Stimulated activated CD4-positive, alpha-beta T cell treated with anti-CD3 and anti-CD28 coated beads, Interleukin-4, amount 100 ng/mL, for 4 hours (primary cell): ENCODE results near the gene CDCP2.

Source experiments
- DNase-seq, 2 experiments: peaks; one replicate each; pipeline ENCODE4 v3.0.0-alpha.2; 2020

The CDCP2 gene

DNA sequence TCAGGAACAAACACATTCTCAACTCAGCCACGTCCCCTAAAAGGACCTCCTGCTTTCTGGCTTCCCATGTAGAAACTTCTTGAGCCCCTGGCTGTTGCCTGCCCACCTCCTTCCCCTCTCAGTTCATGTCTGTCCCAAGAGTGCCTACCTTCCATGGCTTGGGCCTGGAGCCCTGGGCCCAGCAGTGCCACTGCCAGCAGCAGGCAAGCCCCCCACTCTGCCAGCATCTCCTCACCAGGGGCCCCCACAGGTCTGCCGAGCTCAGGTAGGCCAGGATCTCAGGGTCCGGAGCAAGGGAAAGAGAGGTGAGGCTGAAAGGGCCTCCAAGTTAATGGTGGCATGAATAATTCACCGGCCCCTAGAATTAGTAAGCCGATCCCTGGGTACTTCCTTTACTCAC, at the start of gene CDCP2:
Gene CDCP2 (minus strand): TSS at position 305 of the 400 bp plus-strand sequence. CDS start 78 bp downstream, at position 227.
- no peak for DNase-seq

DNA sequence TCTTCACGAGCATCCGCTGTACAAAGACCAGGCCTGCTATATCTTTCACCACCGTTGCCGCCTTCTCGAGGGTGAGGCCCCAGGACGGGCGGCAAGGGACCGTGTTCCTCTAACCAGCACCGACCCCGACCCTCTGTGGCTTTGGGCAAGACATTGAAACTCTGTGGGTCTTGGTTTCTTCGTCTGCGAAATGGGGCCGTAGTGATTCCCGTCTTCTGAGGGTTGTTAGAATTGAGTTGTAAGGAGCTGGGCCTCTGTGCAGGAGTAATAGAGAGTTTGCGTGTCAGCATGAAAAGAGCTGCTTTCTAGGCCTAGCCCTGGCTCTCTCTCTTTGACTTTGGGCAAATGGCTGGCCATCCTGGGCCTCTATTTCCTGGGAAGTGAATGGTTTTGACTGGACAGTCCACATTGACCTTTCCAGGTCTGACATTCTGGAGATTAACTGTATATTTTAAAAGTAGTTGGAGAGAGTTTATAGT, 47.8 kb upstream of the CDCP2 start:
- peak in 1 of 2 experiments; percentile 8 for DNase-seq

GRCh38 chr1:54199765-54200518, 47.1 kb upstream of the CDCP2 start, which contains the start of the genes CYB5RL and MRPL37:
Gene CYB5RL, minus strand, starts transcription at chr1:54200030. Its CDS starts 4,414 bp downstream, at chr1:54195616.
Gene MRPL37, plus strand, starts transcription at chr1:54200167. Its CDS starts 77 bp downstream, at chr1:54200244.
- DNase-seq: peak; percentile 78 to 90

DNA sequence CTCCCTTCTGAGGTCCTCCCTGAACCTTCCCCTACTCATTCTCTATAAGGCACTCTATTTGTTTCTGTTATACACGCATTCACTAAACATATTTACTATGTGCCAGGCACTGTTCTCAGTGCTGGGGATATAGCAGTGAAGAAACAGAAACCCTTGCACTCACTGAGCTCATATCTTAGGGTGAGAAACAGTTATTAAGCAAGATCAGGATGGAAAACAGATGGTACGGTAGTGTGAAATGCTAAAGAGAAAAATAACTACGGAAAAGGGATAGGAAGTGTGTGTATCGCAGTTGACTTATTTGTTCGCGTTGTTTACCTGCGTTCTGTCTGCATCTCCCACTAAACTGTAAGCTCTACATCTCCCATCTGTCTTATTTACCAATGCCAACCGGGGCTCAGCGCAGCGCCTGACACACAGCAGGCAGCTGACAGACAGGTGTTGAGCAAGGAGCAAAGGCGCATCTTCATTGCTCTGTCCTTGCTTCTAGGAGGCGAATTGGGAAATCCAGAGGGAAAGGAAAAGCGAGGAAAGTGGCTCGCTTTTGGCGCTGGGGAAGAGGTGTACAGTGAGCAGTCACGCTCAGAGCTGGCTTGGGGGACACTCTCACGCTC, 46.5 kb upstream of the CDCP2 start:
- no peak for DNase-seq

- no peak for DNase-seq
These were observed 40.7 kb upstream of the CDCP2 start for GRCh38 chr1:54193453-54193852.

- DNase-seq: no peak
These were observed 38.7 kb upstream of the CDCP2 start for GRCh38 chr1:54191525-54191924.

GRCh38 chr1:54190526-54190925, 37.7 kb upstream of the CDCP2 start:
- DNase-seq: no peak

DNA sequence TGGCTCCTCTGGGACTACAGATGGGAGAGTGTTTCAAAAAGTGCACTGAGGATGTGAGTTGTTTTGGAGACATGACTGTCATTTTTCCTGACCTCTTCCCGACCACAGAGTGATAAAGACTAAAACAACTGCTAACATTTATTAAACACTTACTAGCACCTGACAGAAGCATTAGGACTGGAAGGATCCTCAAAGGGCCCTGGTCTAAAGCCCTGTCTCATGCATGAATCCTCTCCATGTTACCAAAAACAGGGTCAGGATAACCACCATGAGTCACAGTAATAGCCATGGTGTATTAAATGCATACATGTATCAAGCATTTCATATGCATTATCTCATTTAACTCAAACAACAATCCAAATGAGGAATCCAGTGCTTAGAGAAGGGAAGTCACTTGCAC, 35.5 kb upstream of the CDCP2 start:
- no peak for DNase-seq

- no peak for DNase-seq
These were observed 33.3 kb upstream of the CDCP2 start for GRCh38 chr1:54186056-54186455.

DNA sequence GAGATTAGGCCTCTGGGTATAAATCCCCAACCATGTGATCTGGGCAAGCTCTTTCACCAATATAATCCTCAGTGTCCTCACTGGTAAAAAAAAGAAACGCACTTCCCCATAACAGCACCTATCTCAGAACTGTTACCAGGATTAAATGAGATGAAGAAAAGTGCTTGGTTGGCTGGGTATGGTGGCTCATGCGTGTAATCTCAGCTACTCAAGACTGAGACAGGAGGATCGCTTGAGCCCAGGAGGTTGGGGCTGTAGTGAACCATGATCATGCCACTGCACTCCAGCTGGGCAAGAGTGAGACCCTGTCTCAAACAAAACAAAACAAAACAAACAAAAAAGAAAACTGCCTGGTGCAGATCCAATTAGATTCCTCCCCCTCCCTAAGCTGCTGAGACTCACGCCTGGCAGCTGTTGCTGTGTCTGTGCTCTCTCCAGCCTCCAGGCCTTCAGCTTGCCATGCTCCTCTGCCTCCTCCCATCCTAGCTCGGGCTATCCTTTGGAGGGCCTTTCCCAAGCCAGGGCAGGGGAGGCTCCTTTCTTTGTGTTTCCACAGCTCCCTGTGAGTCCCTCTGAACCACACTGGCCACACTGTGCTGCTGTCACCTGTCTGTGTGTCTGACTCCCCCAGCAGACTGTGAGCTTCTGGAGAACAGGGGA, 28.0 kb upstream of the CDCP2 start:
- no peak for DNase-seq

DNA sequence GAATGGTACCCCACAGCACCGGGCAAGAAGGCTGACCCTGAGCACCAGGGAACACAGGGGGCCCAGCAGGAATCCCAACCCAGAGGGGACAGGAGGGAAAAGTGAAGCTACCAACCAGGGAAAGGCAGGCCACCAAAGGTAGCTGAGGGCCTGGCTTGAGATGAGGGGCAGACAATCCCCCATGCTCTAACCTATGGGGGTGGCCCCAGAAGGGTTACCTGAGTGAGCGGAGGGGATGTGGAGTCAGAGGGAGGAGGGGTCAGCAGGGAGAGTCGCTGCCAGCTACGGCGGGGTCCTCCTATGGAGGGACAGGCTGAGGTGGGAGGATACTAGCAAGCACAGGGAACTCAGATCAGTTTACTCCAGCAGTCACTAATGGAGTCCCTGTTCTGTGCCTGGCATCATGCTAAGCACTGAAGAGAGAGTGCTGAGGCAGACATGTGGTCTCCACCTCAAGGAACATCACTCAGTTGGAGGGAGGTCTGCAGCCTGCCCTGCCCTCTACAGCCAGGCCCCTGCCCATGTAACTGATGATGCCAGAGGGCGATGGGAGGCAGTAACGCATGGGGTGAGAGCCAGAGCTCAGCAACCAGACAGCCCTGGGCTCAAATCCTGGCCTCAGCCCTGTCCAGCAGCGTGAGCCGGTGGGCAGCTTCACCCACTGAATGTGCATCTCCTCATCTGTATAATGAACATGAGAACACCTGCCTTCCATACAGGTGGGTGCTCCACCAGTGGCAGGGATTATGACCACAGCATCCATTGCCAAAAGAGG, 25.7 kb upstream of the CDCP2 start:
- no peak for DNase-seq

DNA sequence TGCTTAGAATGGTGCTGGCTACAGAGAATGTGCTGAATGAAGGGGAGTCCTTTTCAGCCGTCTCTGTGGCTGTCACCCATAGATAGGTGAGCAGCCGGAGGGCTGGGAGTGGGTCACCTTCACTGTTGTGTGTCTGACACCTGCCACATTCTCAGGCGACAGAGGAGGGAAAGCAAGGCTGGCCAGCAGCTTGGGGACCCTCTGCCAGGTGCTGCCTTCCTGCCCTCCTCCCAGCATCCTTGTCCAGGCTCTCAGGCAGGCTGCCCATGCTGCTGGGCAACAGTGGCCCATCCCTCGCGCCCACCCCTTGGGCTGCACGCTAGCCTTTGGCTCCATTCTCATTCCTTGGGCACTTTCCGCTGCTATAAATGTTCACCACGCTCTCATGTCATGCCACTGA, 24.9 kb upstream of the CDCP2 start:
- no peak for DNase-seq

DNA sequence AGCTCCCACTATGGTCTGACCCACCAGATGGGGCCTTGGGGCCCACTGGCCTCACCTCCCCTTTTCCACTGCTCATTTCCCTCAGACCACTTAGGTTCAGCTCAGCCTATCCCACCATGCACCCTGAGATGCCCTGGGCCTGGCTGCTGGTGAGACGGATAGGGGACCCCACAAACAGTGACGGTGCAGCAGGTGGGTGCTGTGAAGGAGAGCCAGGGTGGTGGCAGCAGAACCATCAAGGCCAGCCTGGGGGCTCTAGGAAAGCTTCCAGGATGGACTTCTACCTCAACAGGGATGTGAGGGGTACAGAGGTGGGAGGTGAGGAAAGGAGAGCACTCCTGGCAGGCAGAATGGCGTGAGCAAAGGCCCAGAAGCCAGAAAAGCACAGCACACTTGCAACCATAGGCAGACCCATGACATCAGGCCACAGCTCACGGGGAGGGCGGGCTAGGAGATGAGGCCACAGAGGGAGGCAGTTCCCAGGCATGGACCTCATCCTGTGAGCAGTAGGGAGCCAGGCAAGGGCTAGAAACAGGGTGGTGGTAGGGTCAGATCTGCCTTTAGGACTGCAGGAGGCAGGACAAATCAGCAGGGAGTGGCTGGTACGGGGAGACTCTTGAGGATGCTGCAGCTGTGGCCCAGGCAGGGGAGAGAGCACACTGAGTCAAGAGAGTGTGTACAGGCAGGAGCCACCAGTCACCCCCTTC, 24.0 kb upstream of the CDCP2 start:
- no peak for DNase-seq

DNA sequence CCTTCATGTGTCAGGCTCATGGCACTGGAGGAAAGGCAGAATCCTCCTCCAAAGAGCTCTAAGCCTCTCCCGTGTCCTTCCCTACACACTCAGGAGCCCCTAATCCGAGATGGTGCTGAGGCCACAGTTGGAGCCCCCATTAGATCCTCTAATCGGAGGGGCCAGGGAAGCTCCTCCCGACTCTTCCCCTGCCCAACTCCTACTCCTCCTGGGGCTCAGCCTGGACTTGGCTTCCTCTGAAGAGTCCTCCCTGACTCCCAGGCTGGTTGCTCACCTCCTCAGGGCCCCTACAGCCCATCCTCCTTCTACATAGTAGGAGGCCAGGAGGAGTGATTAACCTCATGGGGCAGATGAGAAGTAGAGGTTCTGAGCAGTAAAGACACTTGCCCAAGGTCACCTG, 21.3 kb upstream of the CDCP2 start:
- DNase-seq: no peak

GRCh38 chr1:54173681-54174080, 20.9 kb upstream of the CDCP2 start:
- DNase-seq: no peak

GRCh38 chr1:54172614-54173599, 20.1 kb upstream of the CDCP2 start:
- DNase-seq: no peak

GRCh38 chr1:54171606-54172005, 18.8 kb upstream of the CDCP2 start:
- no peak for DNase-seq

DNA sequence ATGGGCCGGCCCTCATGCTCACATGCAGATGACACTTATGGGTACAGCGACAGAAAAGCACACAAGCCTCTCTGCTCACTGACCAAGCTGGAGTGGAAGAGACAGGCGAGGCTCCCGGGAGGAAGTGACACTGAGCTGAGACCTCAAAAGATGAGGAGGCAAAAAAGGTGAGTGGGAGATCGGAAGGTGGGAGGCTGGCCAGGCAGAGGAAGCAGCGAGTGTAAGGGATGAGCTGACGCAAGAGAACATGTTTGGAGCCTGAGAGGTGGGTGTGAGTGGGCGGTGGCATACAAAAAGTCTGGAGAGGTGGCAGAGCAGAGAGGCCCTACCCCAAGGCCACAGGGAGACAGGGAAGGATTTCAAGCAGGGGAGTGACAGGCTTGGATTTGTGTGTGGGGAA, 18.2 kb upstream of the CDCP2 start:
- peak in 1 of 2 experiments; percentile 6 for DNase-seq

- DNase-seq: no peak
These were observed 16.3 kb upstream of the CDCP2 start for GRCh38 chr1:54169068-54169467.

GRCh38 chr1:54168206-54168965, 15.6 kb upstream of the CDCP2 start:
- DNase-seq: no peak
